Measurements from ENCODE around the gene SLC1A5.

The SLC1A5 gene

DNA sequence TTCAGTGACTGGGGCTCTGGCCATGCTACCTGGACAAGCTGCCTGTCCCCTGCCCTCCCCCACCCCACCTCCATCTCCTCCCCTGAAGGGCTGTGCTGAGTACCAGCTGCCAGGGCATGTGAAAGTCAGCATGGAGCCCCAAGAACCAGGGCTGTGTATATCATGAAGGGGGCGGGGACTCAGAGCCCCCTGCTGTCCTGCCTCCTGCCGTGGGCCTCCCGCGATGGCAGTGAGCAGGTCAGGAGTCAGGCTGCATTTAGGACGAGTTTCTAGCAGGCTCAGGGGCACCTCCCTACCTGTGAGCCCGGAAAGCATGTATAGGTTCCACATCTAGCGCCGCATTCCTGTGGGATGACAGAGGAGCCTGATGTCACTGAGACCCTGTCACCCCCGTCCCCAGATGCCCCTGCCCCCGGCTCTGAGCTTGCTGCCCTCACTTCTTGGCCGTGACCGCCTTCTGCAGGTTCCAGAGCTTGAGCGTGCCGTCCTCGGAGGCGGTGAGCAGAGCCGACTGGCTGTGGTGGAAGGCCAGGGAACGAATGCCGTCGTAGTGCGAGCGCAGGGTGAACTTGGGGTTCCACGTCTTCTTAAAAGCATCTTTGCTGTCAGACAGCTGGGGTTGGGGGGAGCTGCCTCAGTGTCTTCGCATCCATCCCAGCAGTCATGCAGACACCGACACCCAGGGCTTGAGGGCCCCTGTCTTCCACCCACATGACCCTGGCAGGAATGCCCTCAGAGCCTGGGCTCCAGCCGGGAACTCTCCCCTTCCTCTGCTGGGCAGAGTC is 63.2 kb downstream of the SLC1A5 start:
- DNase-seq: no peak

All from fibroblast of skin of scalp (primary cell).